HG03432 (cell line): ENCODE results near the gene OTOP3.

Experiments used
- ATAC-seq: cut with Tn5 transposase; IDR thresholded peaks from one replicate; pipeline ENCODE4 v1.9.1; 2021; ENCODE audit warnings: mild to moderate bottlenecking, moderate library complexity; ENCODE audit not compliant: unreplicated experiment

Gene OTOP3

DNA sequence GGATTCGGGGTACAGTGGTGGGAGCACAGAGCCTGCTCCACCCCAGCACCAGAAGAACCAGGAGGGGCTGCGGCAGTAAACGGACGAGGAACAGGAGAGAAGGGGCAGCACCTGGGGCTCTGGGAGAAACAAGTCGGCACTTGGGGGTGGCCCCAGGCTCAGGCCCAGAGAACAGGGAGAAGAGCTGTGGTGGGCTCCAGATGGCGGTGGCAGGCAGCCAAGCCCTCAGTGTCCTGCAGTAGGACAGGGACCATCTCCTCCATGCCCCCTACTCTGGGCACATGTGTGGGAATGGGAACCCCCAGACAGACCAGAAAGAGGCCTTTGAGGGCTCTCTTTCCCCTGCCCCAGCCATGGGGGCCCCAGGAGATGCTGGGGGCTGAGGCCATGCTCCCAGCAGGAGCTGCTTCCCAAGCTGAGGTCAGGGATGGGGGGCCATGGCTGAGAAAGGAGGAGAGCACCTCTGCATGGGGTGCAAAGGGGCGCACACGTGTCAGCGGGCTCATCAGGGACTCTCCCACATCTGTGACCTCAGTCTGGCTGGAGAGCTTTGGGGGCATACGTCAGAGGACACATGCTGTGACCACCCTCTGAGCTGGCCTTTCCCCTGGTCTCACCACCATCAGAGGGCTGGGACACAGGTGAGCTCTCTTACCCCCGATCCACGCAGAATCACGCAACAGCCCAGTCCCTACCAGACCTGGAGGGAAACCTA is 19.4 kb upstream of the OTOP3 start:
- no peak for ATAC-seq

- no peak for ATAC-seq
Measured at GRCh38 chr17:74916851-74917199, 18.9 kb upstream of the OTOP3 start.

DNA sequence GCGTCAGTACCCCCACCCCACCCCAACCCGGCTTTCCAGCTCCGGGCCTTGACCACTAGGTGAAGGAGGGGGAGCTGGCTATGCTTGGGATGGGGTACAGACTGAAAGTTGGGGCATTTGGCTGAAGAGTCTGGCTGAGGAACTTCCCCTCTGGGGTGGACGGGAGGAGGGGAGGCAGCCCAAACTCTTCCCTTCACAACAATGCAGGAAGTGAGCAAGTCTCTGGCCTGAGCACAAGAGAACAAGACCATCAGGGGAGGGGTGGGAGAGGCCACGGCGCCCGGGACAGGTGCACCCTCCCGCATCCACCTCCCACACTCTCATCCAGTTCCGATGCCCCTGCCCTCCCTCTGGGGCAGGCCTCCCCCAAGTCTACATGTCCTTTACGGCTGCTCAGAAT is 18.3 kb upstream of the OTOP3 start:
- no peak for ATAC-seq

- ATAC-seq: no peak
Measured at GRCh38 chr17:74918906-74919305, 16.8 kb upstream of the OTOP3 start.

- ATAC-seq: no peak
Measured at GRCh38 chr17:74919440-74920305, 16.0 kb upstream of the OTOP3 start.

DNA sequence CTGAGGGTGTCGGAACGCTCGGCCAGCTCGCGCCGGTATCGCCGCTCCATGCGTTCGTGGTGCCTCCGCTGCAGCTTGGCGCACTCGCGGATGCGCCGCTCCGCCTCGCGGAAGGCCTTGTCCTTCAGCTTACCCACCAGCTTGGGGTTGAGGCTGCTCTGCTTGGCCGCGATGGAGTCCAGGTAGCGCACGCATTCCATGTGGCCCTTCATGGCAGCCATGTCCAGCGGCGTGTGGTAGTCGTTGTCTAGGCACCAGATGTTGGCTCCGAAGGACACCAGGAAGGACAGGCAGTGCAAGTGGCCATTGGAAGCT is 15.4 kb upstream of the OTOP3 start:
- no peak for ATAC-seq

GRCh38 chr17:74920642-74921025 is 15.1 kb upstream of the OTOP3 start:
- no peak for ATAC-seq

GRCh38 chr17:74921026-74921681 is 14.5 kb upstream of the OTOP3 start:
- no peak for ATAC-seq

DNA sequence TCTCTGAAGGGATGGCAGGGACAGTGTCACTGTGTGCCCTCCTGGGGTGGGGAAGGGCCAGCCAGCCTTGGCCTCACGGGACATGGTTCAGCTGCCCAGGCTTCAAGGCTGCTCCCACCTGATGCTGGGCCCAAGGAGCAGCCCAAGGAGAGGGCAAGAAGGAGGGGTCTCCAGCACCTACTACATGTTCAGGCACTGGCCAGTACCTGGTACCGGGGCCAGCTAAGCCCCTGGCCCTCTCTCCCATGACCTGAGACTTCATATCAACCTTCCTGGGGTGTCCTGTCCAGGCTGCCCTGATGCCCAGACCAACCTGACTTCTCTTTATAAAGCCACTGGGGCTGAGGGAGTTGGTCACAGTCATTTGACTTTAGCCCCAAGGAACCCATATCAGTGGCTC is 13.9 kb upstream of the OTOP3 start:
- ATAC-seq: no peak

DNA sequence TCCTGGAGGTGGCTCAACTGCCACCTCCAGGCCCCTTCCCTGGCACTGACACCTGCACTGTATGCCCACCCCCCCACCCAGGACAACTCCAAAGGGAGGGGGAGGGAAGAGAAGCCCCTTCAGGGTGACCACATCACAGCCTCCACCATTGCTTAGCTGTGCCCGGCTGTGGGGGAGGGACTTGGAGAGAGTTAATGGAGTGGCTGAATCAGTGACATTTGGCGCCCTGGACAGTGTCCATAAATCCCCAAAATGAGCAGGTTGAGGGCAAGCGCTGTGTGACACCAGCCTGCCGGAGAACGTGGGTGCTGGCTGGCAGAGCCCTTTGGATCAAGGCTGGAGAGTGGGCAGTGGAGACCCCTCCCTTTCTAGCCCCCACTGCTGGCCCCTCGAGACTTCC is 13.5 kb upstream of the OTOP3 start:
- ATAC-seq: no peak

DNA sequence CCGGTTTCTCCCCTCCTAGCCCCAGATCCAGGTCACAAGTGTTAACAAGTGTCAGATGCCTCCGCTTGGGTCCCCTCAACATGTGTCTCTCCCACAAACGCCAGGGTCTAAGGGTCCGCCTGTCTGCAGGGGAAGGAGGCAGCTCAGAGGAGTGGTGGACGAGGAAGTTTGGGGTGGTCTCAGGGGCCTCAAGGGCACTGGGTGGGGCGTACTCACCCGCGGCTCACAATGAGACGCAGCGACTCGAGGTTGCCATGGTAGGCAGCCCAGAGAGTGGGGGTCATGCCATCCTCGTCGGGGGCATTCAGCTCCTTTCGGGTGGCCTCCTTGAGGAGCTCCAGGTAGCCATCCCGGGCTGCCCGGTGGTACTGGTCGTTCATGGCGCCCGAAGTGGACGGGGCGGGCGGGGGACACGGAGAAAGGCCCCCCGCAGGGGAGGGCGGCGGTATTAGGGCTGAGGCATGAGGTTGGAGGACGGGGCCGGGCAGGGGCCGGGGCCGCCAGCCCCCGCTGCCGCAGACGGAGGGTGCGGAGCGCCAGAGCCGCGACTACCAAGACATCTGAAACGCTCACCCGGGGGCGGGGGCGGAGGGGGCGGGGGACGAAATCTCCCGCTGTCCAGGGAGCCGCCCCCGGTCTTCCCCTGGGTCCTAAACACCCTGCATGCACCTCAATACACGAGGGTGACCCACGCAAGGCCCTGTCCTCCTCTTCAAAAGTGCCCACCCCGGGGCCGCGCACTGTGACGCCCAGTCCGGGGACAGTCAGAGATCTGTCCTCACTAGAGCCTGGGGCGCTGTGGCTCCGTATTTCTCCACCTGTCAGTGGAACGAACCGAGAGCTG is 12.8 kb upstream of the OTOP3 start, which contains the start of gene USH1G:
Gene USH1G, minus strand, starts transcription at position 562 of the 844 bp plus-strand sequence. Its CDS starts 182 bp downstream, at position 380.
- no peak for ATAC-seq

GRCh38 chr17:74923538-74924249 is 12.0 kb upstream of the OTOP3 start:
- no peak for ATAC-seq

- no peak for ATAC-seq
Measured at GRCh38 chr17:74924250-74924948, 11.3 kb upstream of the OTOP3 start, which contains the start of gene OTOP2. OTOP2 (plus strand) TSS chr17:74924273; CDS start chr17:74924633, 360 bp downstream.

DNA sequence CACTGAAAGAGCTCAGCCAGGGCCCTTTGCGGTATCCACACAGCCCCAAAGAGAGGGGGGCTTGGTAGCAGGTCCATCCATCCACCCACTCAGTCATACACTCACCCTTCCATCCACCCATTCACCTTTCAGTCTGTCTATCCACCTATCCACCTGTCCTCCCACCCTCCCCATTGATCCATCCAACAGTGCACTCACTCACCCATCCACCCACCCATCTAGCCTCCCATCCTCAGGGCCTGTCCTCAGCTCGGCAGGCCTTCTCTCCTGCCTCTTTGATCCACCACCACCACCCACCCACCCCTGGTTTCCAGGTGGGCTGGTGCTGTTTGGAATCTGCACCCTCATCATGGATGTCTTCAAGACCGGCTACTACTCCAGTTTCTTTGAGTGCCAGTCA is 10.5 kb upstream of the OTOP3 start:
- ATAC-seq: no peak

DNA sequence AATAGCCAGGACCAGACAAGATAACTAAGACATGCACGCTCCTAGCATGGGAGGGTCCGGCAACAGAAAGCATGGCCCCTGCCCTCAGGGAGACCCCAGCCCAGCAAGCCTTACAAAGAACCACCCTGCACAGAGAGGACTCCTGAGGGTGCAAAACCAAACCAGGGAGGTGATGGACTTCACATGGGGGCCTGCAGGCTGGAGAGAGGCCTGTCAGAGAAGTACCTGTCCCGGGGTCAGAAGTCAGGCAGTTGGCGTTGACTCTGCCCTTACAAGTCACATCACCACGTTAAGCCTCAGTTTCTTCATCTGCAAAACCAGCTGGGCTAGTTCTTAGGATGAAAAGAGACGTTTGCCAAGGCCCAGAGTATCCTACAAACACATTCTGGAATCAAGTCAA is 6.9 kb upstream of the OTOP3 start:
- ATAC-seq: no peak

DNA sequence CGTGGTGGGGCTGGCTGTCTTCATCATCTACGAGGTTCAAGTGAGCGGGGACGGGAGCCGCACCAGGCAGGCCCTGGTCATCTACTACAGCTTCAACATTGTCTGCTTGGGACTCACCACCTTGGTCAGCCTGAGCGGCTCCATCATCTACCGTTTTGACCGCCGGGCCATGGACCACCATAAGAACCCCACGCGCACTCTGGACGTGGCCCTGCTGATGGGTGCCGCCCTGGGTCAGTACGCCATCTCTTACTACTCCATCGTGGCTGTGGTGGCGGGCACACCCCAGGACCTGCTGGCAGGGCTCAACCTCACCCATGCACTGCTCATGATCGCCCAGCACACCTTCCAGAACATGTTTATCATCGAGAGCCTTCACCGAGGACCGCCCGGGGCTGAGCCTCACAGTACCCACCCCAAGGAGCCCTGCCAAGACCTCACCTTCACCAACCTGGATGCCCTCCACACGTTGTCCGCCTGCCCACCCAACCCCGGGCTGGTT is 5.1 kb upstream of the OTOP3 start:
- no peak for ATAC-seq

DNA sequence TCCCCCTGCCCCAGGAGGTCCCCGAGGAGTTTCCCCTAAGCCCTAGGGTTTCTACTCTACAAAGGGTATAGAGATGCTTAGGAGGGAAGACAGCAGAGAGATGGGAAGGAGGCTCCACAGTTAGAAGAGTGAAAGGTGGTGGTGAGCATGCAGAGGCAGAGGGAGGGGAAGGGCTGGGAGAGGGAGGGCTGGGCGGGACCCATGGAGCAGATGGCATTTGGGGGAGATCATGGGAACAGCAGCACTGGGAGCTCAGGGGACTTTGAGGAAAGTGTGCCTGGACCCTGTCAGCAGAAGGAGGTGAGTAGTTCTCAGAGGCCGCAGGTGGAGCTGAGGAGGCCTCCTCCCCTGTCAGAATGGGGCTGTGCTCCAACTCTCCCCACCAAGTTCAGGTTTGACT is 650 bp upstream of the OTOP3 start:
- ATAC-seq: no peak

GRCh38 chr17:74936470-74936799 is 737 bp downstream of the OTOP3 start:
- ATAC-seq: no peak
